Astrocyte (in vitro differentiated cells and primary cell): ENCODE results near the gene EARS2.

Source experiments
- EZH2 ChIP-seq: IDR thresholded peaks from 2 replicates; pipeline ENCODE4 v1.6.1; 2012; ENCODE audit warnings: mild to moderate bottlenecking, low read length, inconsistent platforms; ENCODE audit not compliant: insufficient read depth
- TF ChIP-seq, protein P1 (sequence below): IDR thresholded peaks from 2 replicates; pipeline ENCODE4 v1.5.1; 2011; ENCODE audit warnings: low read depth, mild to moderate bottlenecking, inconsistent platforms, low read length, moderate library complexity; ENCODE audit not compliant: insufficient read depth

DNA sequence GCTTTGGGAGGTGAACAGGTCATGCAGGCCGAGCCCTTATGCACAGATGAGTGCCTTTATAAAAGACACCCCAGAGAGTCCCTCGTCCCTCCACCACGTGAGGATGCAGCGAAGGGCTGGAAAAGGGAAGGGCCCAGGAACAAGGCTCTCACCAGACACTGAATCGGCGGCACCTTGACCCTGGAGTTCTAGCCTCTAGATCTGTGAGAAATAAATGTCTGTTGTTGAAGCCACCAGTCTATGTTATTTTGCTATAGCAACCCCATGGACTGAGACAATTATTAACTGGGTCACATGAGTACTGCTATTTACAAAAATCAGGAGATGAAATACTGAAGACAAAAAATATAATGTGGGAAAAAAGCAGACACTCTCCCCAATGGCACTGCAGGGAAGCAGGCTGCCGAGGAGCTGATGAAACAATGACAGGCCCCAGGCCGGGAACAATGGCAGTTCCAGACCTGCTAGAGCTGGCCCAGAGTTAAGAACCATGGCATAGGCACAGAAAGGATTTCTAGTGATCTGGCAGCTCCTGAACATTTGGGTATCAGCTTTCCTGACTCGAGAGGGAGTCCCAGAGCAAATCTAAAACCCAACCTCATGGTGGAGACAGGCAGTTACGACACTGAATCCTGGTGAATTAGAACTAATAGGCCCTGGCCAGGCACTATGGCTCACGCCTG is 29.0 kb downstream of the EARS2 start:
- TF ChIP-seq, protein P1, sequence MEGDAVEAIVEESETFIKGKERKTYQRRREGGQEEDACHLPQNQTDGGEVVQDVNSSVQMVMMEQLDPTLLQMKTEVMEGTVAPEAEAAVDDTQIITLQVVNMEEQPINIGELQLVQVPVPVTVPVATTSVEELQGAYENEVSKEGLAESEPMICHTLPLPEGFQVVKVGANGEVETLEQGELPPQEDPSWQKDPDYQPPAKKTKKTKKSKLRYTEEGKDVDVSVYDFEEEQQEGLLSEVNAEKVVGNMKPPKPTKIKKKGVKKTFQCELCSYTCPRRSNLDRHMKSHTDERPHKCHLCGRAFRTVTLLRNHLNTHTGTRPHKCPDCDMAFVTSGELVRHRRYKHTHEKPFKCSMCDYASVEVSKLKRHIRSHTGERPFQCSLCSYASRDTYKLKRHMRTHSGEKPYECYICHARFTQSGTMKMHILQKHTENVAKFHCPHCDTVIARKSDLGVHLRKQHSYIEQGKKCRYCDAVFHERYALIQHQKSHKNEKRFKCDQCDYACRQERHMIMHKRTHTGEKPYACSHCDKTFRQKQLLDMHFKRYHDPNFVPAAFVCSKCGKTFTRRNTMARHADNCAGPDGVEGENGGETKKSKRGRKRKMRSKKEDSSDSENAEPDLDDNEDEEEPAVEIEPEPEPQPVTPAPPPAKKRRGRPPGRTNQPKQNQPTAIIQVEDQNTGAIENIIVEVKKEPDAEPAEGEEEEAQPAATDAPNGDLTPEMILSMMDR: no peak
- TF ChIP-seq EZH2: no peak
